GM21390 (cell line): ENCODE measurements around the gene PTPRG.
"Not testable (repeated sequence)": the region's sequence is repeated elsewhere in the genome, so short reads cannot be mapped to it uniquely, and the experiment has no call there.

Experiments used
- ATAC-seq: cut with Tn5 transposase; IDR thresholded peaks from one replicate; pipeline ENCODE4 v1.9.1; 2021; ENCODE audit not compliant: unreplicated experiment

The PTPRG gene

DNA sequence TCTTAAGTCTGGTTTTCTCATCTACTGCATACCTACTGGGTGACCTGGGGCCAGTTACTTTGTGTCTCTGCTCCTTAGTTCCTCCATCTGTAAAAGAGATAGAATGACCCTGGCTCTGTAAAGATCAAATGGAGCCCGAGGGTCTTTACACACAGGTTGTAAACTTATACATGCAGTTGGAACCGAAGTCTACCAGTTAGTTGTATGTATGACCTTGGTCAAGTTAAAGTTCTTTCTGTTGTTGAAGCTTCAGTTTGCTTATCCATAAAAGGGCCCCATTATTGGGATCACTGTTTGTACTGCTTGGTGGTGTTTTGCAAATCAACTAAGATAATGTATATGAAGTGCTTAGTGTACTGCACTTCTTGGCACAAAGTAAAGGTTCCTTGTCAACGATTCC is 186.9 kb downstream of the PTPRG start:
- ATAC-seq: no peak

DNA sequence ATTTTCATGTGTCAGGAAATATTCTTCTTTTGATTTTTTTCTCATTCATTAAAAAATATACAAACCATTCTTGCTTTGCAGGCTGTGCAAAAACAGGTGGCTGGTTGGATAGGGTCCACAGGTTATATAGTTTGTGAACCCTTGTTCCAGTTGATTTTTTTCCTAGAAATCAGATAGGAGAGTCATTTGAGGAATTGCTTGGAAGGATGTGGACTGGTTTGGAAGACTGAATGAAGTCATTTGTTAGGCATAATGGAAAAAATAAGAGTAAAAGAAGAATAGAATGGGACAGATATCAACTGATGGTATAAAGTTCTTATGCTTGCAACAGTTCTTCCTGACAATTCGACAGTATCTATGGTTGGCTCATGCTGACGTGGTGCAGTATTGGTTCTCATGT is 189.4 kb downstream of the PTPRG start:
- ATAC-seq: no peak

DNA sequence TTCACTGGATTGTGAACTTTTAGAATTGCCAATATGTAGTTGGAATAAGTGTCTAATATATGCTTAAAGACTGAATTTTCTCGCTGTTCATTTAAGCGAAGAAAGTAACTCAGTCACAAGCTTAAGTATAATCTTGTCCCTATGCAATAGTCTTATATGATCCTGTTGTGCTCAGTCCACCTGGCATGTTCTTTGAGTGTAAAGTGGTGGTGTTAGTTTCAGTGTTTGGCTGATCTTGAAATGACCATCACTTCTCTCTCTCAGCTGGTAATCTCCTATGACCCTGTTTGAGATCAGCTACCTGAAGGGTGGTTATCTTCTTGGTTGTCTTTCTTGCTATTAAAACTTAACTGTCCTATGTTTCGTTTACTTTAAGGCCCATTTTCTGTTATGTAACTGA is 197.5 kb downstream of the PTPRG start:
- ATAC-seq: no peak

DNA sequence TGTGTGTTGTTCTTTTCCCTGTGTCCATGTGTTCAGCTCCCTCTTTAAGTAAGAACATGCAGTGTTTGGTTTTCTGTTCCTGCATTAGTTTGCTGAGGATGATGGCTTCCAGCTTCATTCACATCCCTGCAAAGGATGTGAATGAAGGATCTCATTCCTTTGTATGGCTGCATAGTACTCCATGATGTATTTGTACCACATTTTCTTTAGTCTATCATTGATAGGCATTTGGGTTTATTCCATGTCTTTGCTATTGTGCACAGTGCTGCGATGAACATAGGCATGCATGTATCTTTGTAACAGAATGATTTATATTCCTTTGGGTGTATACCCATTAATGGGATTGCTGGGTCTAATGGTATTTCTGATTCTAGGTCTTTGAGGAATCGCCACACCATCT is 199.4 kb downstream of the PTPRG start:
- not testable (repeated sequence) for ATAC-seq

GRCh38 chr3:61761694-61762430 is 200.5 kb downstream of the PTPRG start:
- no peak for ATAC-seq

DNA sequence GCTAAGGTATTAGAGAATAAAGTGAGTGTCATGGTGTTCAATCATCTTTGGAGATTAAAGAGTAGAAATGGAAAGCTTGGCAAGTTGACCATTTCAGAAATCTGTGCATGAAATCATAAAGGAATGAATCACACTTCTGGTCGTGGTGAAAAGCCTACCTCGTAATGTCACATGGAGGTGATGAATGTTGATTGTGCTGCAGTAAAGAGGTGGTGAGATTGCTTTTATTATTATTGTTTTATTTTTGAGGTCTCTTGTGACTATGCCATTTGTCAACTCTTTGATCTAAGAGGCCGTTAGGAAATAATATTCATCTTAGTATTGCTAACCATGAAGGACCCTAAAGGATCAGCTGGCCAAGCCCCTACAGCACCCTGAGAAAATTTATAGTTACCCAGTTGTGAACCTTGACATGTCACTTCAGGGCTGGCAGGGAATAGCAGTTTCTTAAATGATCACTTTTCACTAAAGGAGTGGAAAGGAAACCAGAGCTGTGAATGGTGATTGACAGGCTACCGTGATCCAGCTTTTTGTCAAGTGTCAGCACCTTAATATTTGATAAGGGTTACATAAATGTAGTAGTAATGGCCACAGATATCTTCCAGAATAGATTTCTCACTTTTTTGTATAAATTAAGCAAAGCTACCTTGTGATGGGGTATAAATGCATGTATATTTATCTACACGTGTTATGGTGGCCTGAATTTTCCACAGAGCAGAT is 203.9 kb downstream of the PTPRG start:
- ATAC-seq: no peak

GRCh38 chr3:61768284-61769037 is 207.1 kb downstream of the PTPRG start:
- no peak for ATAC-seq

GRCh38 chr3:61769266-61769990 is 208.1 kb downstream of the PTPRG start:
- no peak for ATAC-seq

DNA sequence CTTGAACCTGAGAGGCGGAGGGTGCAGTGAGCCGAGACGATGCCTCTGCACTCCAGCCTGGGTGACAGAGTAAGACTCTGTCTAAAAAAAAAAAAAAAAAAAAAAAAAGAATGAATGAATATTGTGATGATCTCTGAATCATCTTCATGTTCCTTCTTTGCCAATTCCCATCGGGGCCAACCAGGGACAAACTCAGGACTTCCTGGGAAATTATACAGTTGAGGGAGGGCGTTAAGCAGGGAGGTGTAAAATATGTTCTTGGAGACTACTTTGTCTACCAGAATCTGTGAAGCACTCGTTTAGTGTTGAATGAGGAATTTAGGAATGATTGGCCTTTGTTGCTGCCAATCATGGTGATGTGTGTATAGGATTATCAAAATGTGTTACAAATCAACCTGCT is 210.6 kb downstream of the PTPRG start:
- ATAC-seq: no peak

DNA sequence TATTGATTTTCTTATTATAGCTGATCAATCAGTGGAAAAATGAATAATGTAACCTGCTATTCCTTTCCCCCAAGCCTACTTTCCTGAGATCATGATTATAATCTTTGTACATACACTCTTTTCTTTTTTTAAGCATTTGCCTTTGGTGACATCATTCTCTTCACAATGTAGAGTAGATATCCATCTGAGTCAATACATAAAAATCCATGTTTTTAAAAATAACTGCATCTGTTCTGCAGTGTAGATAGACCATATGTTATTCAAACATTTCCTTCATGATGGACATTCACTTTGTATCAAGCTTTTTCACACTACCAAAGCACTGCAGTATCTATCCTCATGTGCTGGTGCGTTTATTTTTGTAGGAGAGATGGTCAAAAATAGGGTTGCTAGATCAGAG is 211.1 kb downstream of the PTPRG start:
- ATAC-seq: no peak

DNA sequence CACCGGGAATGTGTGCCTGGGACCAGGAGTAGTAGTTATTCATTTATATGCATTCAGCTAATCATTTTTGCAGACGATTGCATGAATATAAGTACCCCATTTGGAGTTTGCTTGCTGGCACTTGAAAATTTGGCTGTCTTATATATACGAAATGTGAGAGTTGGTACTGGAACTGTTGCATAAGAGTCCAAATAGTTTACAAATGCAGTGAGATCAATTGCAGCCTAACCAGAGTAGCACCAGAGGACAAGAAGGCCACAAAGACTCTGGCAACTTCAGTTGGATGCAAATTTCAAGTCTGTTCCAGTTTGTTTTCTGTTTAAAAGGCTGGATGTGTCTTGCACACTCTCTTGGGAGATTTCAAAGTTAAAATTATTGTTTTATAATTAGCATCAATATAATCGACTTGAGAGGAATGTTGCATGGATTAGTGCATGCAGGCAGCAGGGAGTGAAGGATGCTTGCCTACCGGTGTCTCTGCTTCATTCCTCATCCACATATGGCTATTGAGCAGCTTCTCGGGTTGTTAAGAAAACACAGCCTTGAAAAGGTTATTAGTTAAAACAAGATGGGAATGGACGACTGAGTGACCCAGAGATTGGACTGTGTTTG is 213.0 kb downstream of the PTPRG start:
- ATAC-seq: no peak

- no peak for ATAC-seq
Observed at GRCh38 chr3:61776390-61776789, 215.0 kb downstream of the PTPRG start.

GRCh38 chr3:61777483-61777882 is 216.1 kb downstream of the PTPRG start:
- ATAC-seq: no peak

DNA sequence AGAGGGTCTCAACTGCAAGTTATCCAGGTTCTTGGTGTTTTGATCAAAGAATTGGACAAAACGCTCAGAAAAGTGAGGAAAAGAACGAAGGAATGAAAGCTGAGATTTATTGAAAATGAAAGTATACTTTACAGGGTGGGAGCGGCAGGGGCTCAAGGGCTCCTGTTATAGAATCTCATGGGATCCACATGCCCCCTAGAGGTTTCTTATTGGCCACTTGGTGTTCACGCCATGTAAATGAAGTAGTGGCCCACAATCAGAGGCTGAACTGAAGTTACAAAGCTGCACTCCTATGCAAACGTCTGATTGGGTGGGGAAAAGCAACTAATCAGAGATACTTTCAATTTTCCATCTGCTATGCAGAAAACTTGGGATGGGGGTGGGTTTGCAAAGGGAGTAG is 216.7 kb downstream of the PTPRG start:
- no peak for ATAC-seq

GRCh38 chr3:61780016-61780415 is 218.6 kb downstream of the PTPRG start:
- ATAC-seq: no peak

DNA sequence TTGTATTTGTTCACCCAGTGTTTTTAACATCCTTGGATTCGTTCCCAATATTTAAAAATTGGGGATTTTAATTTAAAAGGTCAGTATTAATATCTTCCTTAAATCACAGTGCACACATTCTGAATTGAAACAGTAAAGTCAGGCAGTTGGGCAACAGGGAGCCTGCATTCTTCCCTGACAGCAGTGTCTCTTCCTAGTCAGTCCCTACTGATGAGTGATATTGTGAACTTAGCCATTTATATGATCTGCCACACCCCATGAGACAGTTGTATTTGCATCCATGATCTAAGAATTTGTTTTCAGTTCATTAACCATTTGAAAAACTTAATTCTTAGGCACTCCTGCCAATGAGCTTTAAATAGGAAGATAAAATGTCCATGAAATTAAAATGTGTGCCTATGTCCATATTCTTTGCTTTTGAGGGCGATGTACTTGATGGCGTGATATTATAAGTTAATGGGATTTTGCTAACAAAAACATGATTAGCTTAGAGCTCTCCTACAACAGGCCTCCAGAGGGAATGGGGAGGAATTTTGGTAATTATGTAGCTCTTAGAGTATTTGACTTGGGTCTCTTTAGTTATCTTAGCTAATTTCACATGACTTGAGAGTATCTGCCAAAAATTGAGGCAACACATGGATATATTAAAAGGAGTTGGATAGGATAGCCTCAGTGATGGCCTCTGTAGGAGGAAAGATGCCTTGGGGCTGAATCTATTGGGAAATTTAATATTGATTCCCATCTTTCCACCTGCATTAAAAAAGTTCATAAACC is 219.3 kb downstream of the PTPRG start:
- ATAC-seq: no peak

DNA sequence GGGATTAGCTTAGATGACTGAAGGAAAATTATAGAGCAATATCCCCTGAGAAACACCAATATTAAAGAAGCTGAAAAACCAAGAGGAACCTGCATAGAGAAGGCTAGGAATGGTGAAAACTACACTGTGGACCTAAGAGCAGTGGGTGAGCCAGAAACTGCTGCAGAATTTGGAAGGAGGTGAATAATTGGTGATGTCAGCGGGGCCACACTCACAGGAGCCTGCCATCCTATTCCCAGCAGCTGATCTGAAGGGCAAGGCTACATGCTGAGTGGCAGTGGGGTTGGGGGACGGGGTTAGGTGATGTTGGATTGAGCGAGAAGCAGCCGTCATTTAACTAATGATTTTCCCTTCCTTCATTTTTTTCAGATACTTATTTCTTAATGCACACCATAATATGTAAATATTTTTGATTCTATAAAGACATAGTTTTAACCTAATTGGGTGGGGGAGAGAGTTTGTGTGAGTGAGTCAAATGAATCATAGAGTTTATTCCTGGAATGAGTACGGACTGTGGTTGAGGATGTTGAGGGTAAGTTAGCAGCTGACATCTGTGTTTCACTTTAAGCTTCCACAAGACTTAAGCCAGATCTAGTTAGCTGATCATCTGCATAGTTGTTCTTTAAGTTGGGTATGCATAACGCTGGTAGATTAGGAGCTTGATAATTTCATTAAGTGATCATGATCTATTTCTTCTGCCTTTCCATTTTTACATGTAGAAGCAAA is 222.8 kb downstream of the PTPRG start:
- no peak for ATAC-seq

DNA sequence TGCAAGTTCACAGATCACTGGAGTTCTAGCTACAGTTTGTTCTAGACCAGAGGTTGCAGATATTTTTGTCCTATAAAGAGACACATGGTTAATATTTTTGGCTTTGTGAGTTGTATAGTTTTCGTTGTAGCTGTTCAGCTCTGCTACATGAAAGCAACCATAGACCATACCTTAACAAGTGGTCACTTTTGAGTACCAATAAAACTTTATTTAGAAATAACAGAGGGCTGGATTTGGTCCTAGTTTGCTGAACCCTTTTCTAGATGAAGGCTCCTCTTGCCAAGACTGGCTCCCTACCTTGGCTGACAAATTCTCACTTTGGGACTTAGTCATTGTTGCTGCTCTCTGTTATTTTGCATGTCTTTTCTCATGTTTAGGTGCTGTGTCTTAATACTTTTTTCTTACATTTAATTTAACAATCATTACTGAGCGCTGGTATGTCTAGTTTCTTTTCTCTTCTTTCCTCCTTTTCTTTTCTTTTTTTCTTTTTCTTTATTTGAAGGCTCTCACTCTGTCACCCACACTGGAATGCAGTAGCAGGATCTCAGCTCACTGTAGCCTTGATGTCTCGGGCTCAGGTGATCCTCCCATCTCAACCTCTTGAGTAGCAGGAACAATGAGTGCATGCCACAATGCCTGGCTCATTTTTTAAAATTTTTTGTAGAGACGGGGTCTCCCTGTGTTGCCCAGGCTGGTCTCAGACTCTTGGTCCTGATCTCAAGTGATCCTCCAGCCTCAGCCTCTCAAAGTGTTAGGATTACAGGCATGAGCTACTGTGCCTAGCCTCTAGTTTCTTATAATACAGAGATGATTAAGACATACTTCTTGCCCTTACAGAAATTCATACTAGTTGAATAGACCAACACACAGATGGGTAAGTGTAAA is 227.5 kb downstream of the PTPRG start:
- ATAC-seq: no peak
